Endothelial cell (in vitro differentiated cells): ENCODE results near the gene SETD7. TPM values are rescaled to one million over a fixed set of nuclear protein-coding genes. Genes with fewer than 3 reads are reported as not detected.

ENCODE experiments used
- DNase-seq: peaks from one replicate; pipeline ENCODE4 v3.0.0; 2021; ENCODE audit warnings: low spot score
- H3K27ac Mint-ChIP-seq: one replicate; pipeline ENCODE4 v1.8.0; 2021; ENCODE audit warnings: mixed read lengths, inconsistent platforms; ENCODE audit not compliant: unreplicated experiment
- H3K27me3 Mint-ChIP-seq: one replicate; pipeline ENCODE4 v1.8.0; 2021; ENCODE audit warnings: mild to moderate bottlenecking, moderate library complexity, mixed read lengths, inconsistent platforms; ENCODE audit not compliant: unreplicated experiment
- H3K36me3 Mint-ChIP-seq: one replicate; pipeline ENCODE4 v1.8.0; 2021; ENCODE audit warnings: mild to moderate bottlenecking, low read depth, mixed read lengths, inconsistent platforms; ENCODE audit not compliant: unreplicated experiment
- H3K4me1 Mint-ChIP-seq: one replicate; pipeline ENCODE4 v1.8.0; 2021; ENCODE audit warnings: mild to moderate bottlenecking, mixed read lengths, inconsistent platforms; ENCODE audit not compliant: unreplicated experiment
- H3K4me3 Mint-ChIP-seq: one replicate; pipeline ENCODE4 v1.8.0; 2021; ENCODE audit warnings: mild to moderate bottlenecking, mixed read lengths, inconsistent platforms; ENCODE audit not compliant: unreplicated experiment
- H3K9me3 Mint-ChIP-seq: one replicate; pipeline ENCODE4 v1.8.0; 2021; ENCODE audit warnings: mixed read lengths, inconsistent platforms; ENCODE audit not compliant: unreplicated experiment
- CTCF ChIP-seq: fragments of 200-600 bp; sonication (generic); IDR thresholded peaks from one replicate; pipeline ENCODE4 v1.5.0; 2021; ENCODE audit warnings: antibody characterized with exemption; ENCODE audit not compliant: unreplicated experiment
- total RNA-seq: library from RNA; stranded (reverse); fragmentation: NEBNext Ultra II Directional; extraction: Animal tissue kit (Norgen Biotek cat#: 25700); gene quantifications from one replicate; pipeline ENCODE4 v1.2.1, GENCODE V29; 2021; ENCODE audit not compliant: unreplicated experiment

The SETD7 gene
- total RNA-seq, 1 donor from 2014 or later: 8.4 TPM

- Mint-ChIP-seq H3K27ac (peak overlapping the region; percentile 62), H3K4me3 (peak overlapping the region; percentile 14)
Observed at GRCh38 chr4:139458543-139458942, 97.5 kb downstream of the SETD7 start.

GRCh38 chr4:139457318-139457717, 98.7 kb downstream of the SETD7 start:
- Mint-ChIP-seq H3K4me1 (peaks cover 48% of the 10 kb centered on the region), H3K36me3 (no peaks in the 10 kb centered on the region), H3K4me3 (no peak overlapping the region), H3K27ac (no peak overlapping the region), H3K9me3 (no peaks in the 10 kb centered on the region), H3K27me3 (no peaks in the 10 kb centered on the region)
- TF ChIP-seq CTCF: no peak
- DNase-seq: no peak

More at GRCh38 chr4:139458543-139458942, 97.5 kb downstream of the SETD7 start:
- Mint-ChIP-seq H3K4me1 (peaks cover 41% of the 10 kb centered on the region), H3K27me3 (peaks cover 1% of the 10 kb centered on the region), H3K36me3 (peaks cover under 1% of the 10 kb centered on the region), H3K9me3 (no peaks in the 10 kb centered on the region)
- no peak for DNase-seq
- TF ChIP-seq CTCF: no peak

GRCh38 chr4:139455126-139455538, 100.9 kb downstream of the SETD7 start:
- Mint-ChIP-seq H3K4me3 (peak overlapping the region; percentile 95), H3K36me3 (no peaks in the 10 kb centered on the region), H3K27me3 (no peaks in the 10 kb centered on the region), H3K27ac (no peak overlapping the region), H3K9me3 (no peaks in the 10 kb centered on the region), H3K4me1 (peaks cover 53% of the 10 kb centered on the region)
- DNase-seq: no peak
- no peak for TF ChIP-seq CTCF

GRCh38 chr4:139454111-139455045, 101.6 kb downstream of the SETD7 start, which contains the start of gene RAB33B:
Gene RAB33B (plus strand): TSS chr4:139454121. CDS start chr4:139454196, 75 bp downstream.
- H3K27ac Mint-ChIP-seq: peak within 1 kb of the TSS; percentile 87
- no peaks in the 10 kb centered on the region for H3K9me3 Mint-ChIP-seq

More at GRCh38 chr4:139454111-139455045, 101.6 kb downstream of the SETD7 start, which contains the start of gene RAB33B:
- no peak for TF ChIP-seq CTCF
- Mint-ChIP-seq H3K36me3 (no peaks in the 10 kb centered on the region), H3K27me3 (no peaks in the 10 kb centered on the region), H3K4me1 (peaks cover 49% of the 10 kb centered on the region), H3K4me3 (peak within 1 kb of the TSS; percentile 96)
- DNase-seq: no peak
